ENCODE results near the gene DNASE1.

DNA sequence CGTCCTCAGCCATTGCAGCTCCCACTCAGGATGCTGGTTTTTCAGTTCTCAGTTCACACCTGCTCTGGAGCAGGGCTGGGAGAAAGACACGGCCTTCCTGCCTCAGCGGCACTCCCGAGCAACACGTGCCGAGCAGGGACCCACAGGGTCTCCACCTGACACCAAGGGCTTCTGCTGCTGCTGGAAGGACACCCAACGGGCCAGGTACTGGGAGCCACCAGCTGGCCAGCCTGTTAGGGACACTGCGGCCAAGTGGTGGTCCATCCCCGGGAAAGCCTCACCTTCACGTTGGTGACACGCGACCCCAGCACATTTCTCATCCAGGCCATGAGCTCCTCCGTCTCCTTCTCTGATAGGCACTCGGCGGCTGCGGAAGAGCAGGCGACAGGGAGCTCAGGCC, 8.1 kb downstream of the DNASE1 start:
- TF ChIP-seq TAF1 (IDR thresholded peaks at IDR 0.05; ENCODE audit: borderline replicate concordance, insufficient read depth, low read length): no peak
- TF ChIP-seq POLR2AphosphoS5 (IDR thresholded peaks at IDR 0.05; ENCODE audit: low read depth, low read length): no peak
